NCI-H2081 treated with DMSO at 0.1 percent for 48 hours (cell line): ENCODE data around the gene FBXL17.
"Not testable (repeated sequence)": the region's sequence is repeated elsewhere in the genome, so short reads cannot be mapped to it uniquely, and the experiment has no call there.

Experiments
- DNase-seq: peaks from one replicate; lab custom pipeline; 2025; lab: John Stamatoyannopoulos, UW

The FBXL17 gene

DNA sequence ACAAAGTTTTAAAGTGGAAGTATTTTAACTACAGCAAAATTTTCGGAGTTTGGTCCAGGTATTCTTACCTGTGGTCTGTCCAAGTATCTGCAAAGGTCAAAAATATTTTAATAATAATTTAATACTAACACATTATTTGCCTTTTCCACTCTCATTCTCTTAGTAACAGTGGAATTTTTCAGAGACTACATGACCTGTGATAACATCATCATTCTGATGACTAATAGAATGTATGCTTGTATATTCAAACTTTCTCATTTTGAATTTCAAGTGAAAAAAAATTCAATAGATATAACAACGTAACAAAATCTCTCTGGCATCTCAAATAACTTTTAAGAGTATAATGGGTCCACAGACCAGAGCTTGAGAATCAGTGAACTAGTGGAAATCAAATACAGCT lies 78.3 kb downstream of the FBXL17 start:
- no peak for DNase-seq

DNA sequence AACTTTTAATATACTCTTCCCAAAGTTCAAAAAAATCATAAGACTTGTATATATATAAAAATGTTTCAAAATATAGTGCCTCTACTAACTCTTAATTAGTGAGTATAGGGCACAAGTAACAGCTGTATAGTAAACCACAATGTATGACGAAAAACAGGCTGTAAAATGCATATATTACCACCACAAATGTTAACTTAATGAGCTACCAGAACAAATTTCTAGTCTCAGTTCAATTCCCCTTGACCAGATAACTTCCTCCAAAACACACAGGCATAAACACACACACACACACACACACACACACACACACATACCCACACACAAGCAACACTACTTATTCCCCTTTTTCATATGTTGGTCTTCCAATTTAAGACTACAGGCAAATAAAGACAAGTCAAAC lies 78.8 kb downstream of the FBXL17 start:
- DNase-seq: no peak

GRCh38 chr5:108297042-108297601 lies 84.8 kb downstream of the FBXL17 start:
- no peak for DNase-seq

DNA sequence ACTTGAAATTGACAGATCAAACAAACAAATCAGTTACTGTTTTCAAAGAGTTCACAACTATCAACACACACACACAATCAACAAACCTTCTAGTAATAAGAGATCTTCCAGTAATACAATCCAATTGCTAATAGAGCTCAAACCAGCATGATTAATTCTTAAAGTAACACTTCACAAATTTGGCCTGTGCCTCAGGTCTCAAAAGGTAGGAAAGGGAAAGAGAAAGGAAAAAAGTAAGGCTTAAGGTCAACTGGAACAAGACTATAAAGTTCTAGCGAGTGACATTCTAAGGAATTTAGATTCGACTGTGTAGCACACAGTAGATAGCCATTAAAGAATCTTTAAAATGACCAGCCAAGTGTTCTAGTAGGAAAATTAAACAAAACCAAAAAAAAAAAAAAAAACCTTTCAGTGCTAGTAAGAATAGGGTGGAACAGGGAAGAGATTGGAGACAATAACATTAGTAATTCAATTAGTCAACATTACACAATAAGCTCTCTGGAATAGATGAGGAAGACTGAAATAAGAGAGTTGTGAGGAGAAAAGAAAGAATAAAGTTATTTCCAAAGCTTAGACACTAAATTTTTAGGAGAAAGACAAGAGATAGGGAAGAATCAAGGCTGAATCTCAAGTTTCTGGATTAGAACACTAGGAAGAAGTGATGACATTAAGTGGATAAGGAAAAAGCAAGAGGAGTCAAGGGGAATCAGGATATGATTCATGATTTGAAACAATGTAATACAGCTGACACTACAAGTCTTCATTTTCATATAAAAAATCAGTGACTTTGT lies 86.1 kb downstream of the FBXL17 start:
- no peak for DNase-seq

DNA sequence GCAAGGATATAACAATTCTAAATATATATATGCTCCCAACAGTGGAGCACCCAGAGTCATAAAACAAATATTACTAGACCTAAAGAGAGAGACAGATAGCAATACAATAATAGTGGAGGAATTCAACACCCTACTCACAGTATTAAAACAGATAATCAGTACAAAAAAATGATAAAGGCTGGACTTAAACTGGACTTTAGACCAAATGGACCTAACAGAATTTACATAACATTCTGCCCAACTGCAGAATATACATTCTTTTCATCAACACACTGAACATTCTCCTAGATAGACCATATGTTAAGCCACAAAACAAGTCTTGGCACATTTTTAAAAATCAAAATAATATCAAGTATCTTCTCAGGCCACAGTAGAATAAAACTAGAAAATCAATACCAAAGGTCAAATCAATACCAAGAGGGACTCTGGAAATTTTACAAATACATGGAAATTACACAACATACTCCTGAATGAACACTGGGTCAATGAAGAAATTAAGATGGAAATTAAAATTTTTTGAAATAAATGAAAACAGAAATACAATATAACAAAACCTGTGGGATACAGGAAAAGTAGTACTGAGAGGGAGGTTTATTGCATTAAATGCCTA lies 100.8 kb downstream of the FBXL17 start:
- DNase-seq: no peak

DNA sequence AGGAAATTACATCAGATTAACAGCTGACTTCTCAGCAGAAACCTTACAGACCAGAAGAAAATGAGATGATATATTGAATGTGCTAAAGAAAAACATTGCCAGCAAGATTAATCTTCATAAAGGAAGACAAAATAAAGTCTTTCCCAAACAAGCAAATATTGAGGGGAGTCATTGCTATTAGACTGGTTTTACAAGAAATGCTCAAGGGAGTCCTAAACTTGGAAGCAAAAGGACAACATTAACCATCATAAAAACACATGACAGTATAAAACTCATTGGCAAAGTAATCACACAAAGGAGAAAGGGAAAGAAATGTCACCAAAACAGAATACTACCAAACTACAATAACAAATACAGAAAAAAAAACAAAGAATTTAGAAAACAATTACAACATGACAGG lies 101.7 kb downstream of the FBXL17 start:
- no peak for DNase-seq

- no peak for DNase-seq
Measured at GRCh38 chr5:108278285-108279240, 103.3 kb downstream of the FBXL17 start.

GRCh38 chr5:108276187-108277050 lies 105.5 kb downstream of the FBXL17 start:
- no peak for DNase-seq

GRCh38 chr5:108274080-108274479 lies 107.8 kb downstream of the FBXL17 start:
- not testable (repeated sequence) for DNase-seq

DNA sequence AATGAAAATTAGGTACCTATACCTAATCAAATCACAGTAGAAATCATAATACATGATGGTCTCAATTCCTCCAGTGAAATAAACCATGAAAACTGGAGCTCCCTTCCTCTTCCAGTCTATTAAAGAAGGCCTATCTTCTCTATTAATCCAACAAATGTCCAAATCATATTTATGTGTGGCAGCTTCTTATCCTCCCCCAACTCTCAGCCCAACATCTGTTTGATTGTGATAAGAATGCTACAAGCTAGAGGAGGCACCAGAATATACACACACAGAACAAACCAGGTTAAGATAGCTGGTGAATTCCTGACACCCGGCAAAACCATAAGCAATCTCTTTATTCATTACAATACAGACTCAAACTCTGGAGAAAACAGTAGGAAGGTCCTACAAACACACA lies 110.8 kb downstream of the FBXL17 start:
- no peak for DNase-seq

GRCh38 chr5:108266242-108266641 lies 115.7 kb downstream of the FBXL17 start:
- no peak for DNase-seq

- no peak for DNase-seq
Measured at GRCh38 chr5:108264533-108264932, 117.4 kb downstream of the FBXL17 start.

GRCh38 chr5:108263338-108263737 lies 118.6 kb downstream of the FBXL17 start:
- DNase-seq: no peak

DNA sequence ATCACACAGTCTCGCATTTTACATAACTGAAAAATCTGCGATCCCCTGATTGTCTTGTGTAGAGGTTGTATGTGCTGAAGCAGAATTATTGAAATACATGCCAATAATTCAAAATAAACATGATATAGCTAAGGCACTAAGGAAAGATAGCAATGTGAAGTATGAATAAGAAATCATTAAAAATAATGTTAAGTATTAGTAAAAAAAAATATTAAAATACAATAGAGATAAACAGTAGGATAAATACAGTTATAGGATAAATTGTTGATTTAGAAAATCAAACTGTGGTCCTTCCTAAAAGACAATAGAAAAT lies 121.1 kb downstream of the FBXL17 start:
- DNase-seq: no peak

DNA sequence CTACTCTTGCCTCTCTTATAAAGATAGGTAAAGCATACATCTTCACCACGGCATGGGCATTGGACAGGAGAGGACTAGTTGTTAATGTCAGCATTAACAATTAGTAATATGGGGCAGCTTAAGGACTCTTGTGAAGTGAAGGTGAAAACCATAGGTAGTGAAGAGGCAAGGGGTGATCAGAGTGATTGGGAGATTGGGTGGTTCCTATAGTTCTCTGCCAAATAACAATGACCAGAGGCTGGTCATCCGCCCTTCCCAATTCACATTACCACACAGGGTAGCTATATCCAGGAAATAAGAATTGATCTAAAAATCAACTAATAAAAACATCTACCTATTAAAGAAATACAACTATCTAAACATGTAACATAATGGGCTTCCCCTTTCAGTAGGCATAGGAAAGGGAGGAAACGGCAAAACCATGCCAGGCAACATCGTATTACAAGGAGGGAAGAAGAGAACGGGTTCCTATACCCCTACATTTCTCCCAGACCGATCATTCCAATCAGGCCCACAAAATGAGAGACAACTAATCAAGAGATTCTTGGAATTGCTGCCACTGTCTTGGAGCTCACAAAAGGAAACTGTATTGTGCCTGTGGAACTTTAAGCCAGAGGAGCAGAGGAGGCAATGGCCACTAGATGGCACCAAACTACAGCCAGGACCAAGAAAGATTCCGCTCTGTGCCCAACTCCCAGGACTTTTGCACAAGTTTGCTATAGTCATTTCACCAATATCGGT lies 121.6 kb downstream of the FBXL17 start:
- no peak for DNase-seq

GRCh38 chr5:108259306-108259705 lies 122.6 kb downstream of the FBXL17 start:
- DNase-seq: no peak

DNA sequence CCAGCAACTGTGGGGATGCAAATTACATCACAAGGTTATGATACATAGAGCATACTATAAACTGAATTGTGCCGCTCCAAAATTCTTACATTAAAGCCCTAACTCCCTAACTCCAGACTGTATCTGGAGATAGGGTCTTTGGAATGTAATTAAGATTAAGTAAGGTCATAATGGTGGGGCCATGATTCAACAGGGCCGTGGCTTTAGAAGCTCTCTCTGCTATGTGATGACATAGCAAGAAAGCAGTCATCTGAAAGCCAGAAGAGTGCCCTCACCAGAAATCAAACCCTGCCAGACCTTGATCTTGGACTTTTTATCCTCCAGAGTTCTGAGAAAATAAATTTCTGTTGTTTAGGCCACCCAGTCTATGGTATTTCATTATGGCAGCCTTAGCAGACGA lies 123.9 kb downstream of the FBXL17 start:
- no peak for DNase-seq

GRCh38 chr5:108255468-108255867 lies 126.4 kb downstream of the FBXL17 start:
- no peak for DNase-seq

- no peak for DNase-seq
Measured at GRCh38 chr5:108251350-108251749, 130.5 kb downstream of the FBXL17 start.

GRCh38 chr5:108249785-108250426 lies 132.0 kb downstream of the FBXL17 start:
- no peak for DNase-seq
